Fibroblast of lung (primary cell): ENCODE data around the gene CSAG1.
"Not testable (repeated sequence)": the region's sequence is repeated elsewhere in the genome, so short reads cannot be mapped to it uniquely, and the experiment has no call there.

ENCODE experiments used
- EZH2 ChIP-seq: IDR thresholded peaks from 2 replicates; pipeline ENCODE4 v1.5.1; 2012; ENCODE audit warnings: low read length, control low read depth, mild to moderate bottlenecking; ENCODE audit errors: missing control alignments
- TF ChIP-seq, protein P1 (sequence below), 2 donors: IDR thresholded peaks in 1 of 2; conservative IDR thresholded peaks in 1 of 2; 1 replicate in 1 of 2; 2 replicates in 1 of 2; pipeline ENCODE4 v1.5.1; 2011 to 2012; ENCODE audit warnings: low read length in 2 of 2, control low read depth in 1 of 2, inconsistent platforms in 1 of 2, low read depth in 1 of 2, mild to moderate bottlenecking in 1 of 2

DNA sequence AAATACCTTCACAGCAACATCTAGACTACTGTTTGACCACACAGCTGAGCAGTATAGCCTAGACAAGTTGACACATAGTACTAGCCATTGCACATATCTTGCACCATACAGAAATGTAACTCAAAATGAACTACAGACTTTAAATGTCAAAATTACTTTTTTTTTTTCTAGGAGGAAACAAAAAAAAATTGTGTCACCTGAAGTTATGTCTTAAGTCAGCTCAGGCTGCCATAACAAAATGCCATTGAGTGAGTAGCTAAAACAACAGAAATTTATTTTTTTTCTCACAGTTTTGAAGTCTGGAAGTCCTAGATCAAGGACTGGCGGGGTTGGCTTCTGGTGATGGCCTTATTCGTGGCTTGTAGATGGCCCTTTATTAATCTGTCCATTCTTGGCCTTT, 24.3 kb downstream of the CSAG1 start, which contains the start of gene CSAG2:
- TF ChIP-seq, protein P1, sequence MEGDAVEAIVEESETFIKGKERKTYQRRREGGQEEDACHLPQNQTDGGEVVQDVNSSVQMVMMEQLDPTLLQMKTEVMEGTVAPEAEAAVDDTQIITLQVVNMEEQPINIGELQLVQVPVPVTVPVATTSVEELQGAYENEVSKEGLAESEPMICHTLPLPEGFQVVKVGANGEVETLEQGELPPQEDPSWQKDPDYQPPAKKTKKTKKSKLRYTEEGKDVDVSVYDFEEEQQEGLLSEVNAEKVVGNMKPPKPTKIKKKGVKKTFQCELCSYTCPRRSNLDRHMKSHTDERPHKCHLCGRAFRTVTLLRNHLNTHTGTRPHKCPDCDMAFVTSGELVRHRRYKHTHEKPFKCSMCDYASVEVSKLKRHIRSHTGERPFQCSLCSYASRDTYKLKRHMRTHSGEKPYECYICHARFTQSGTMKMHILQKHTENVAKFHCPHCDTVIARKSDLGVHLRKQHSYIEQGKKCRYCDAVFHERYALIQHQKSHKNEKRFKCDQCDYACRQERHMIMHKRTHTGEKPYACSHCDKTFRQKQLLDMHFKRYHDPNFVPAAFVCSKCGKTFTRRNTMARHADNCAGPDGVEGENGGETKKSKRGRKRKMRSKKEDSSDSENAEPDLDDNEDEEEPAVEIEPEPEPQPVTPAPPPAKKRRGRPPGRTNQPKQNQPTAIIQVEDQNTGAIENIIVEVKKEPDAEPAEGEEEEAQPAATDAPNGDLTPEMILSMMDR (conservative IDR thresholded peaks at IDR 0.05 in 1 of 2, IDR thresholded peaks at IDR 0.05 in 1 of 2; ENCODE audit: low read depth in 1 of 2, low read length in 2 of 2): not testable (repeated sequence)
- not testable (repeated sequence) for TF ChIP-seq EZH2
